Psoas muscle (tissue), 8 donors: ENCODE results near the gene ZBTB17. TPM values are rescaled to one million over a fixed set of nuclear protein-coding genes. Genes with fewer than 3 reads are reported as not detected.

Experiments
- ATAC-seq, 4 donors: fragments of 200-7000 bp; cut with Tn5 transposase; one replicate each; pipeline ENCODE4 v1.9.1; 2020; ENCODE audit warnings: moderate library complexity in 3 of 4, mild to moderate bottlenecking in 2 of 4
- DNase-seq, 2 donors: peaks; one replicate each; pipeline ENCODE4 v3.0.0-alpha.2; 2020
- H3K27ac ChIP-seq: fragments of 200-600 bp; one replicate; pipeline ENCODE4 v1.8.0; 2022
- H3K27me3 ChIP-seq, 3 donors: fragments of 200-600 bp in 1 of 3; one replicate each; pipeline versions ENCODE4 v1.6.1 to v1.8.0; 2013 to 2022; ENCODE audit warnings: low read length in 2 of 3, mild to moderate bottlenecking in 2 of 3, moderate library complexity in 1 of 3; ENCODE audit not compliant: insufficient read depth in 3 of 3
- H3K36me3 ChIP-seq, 2 donors: fragments of 200-600 bp in 1 of 2; one replicate each; pipeline versions ENCODE4 v1.6.1 to v1.8.0; 2013 to 2022; ENCODE audit warnings: low read depth in 1 of 2, mild to moderate bottlenecking in 1 of 2, moderate library complexity in 1 of 2; ENCODE audit not compliant: insufficient read depth in 1 of 2
- H3K4me1 ChIP-seq: fragments of 200-600 bp; one replicate; pipeline ENCODE4 v1.8.0; 2022
- H3K4me3 ChIP-seq: fragments of 200-600 bp; one replicate; pipeline ENCODE4 v1.8.0; 2022; ENCODE audit warnings: mild to moderate bottlenecking
- H3K9me3 ChIP-seq: fragments of 200-600 bp; one replicate; pipeline ENCODE4 v1.8.0; 2022
- CTCF ChIP-seq: fragments of 200-600 bp; IDR thresholded peaks from one replicate; pipeline ENCODE4 v1.8.0; 2022; ENCODE audit warnings: antibody characterized with exemption
- WGBS, 3 donors: extraction: QIAGEN DNeasy Blood & Tissue Kit; methylation state at CpG; one replicate each; pipeline versions ENCODE4 v1.1.6 to v1.1.7; 2013; 5-methylcytosine and 5-hydroxymethylcytosine counted together
- intact Hi-C, 2 donors: fragments of 100-400 bp; cut with DNase I; formaldehyde crosslinking; loops; one replicate each; pipeline versions ENCODE4 v1.11.0 to v1.14.2; 2022
- polyA plus RNA-seq, 3 donors: library from polyadenylated mRNA; stranded (reverse); fragments of 200-250 nt; gene quantifications; one replicate each; pipeline ENCODE4 v1.2.3, GENCODE V29; 2013
- total RNA-seq, 4 donors: library from RNA; stranded (reverse); fragmentation: NEBNext Ultra II Directional in 2 of 4; extraction: Animal tissue kit (Norgen Biotek cat#: 25700) in 2 of 4; gene quantifications; one replicate each; pipeline versions ENCODE4 v1.2.1 to v1.2.4, GENCODE V29; 2021 to 2023
- donor health status: healthy with polysubstance abuse.
- donor health status: DM: no; HTN: no; CAD: no; lungs with moderate emphysema.
- donor health status: Bipolar disorder and iron deficiency.
- donor health status: healthy.
- donor health status: DM: yes; HTN: yes; CAD: no.
- donor health status: DM: no; HTN: no; CAD: no.
- donor health status: DM: no; HTN: no; CAD: no.
- donor health status: DM: yes; HTN: yes; CAD: no.

The ZBTB17 gene
- total and polyA plus RNA-seq, 7 donors, result 23.5 to 44.3 (median 29.5) TPM

DNA sequence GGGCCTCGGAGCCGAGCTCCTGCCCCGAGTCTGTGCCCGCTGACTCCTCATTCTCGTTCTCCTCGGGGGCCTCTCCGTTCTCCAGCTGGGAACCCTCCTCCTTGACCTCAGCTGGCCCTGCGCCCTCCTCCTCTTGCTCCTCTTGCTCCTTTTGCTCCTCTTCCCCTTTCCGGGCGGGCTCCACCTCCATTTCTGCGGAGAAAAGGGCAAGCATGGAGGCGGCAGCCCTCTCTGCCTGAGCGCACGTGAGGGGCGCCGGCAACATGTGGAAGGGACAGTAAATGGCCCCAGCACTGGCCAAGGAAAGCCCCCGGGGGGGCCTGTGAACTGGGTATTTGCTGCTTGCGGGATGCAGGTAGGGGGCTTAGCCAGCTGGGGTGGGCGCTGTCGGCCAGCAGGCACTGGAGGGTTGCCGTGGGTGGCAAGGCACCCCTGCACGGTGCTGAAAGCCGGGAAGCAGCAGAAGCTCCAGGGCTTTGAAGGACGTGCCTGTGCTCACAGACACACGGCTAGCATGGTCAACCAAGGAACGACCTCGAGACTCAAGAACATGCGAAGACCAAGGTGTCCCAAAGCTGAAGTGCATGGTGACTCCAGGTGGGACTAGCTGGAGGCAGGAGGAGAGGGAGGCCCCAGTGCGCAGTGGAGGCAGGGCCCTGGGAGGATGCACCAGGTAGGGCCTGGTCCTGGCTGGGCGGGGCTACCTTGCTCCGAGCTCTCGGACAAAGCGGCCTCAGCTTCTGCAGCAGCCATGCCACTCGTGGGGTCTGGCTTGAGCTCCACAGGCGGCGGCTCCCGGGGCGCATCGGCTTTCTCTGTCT, 30.7 kb downstream of the ZBTB17 start:
- no peak for TF ChIP-seq CTCF
- Histone ChIP-seq H3K4me3 (no peak overlapping the region), H3K36me3 (peaks cover 7 to 78% of the 10 kb centered on the region in 2 donors), H3K27ac (no peak overlapping the region), H3K27me3 (no peaks in the 10 kb centered on the region), H3K4me1 (peaks cover 31% of the 10 kb centered on the region), H3K9me3 (no peaks in the 10 kb centered on the region)
- DNase-seq (no peak), ATAC-seq (no peak)
- intact Hi-C loops, result no loop called here
- 93 to 94% (median 93%) methylated on average over 38 to 39 of the region's 39 CpGs for WGBS, 3 donors

GRCh38 chr1:15944308-15945010, 31.4 kb downstream of the ZBTB17 start:
- Histone ChIP-seq H3K4me3 (no peak overlapping the region), H3K36me3 (peaks cover 7 to 85% of the 10 kb centered on the region in 2 donors), H3K4me1 (peaks cover 24% of the 10 kb centered on the region), H3K9me3 (no peaks in the 10 kb centered on the region), H3K27ac (no peak overlapping the region), H3K27me3 (no peaks in the 10 kb centered on the region)
- ATAC-seq, result no peak
- no peak for DNase-seq
- 94 to 95% (median 95%) methylated on average over 50 to 55 of the region's 55 CpGs for WGBS, 3 donors
- intact Hi-C loops, result no loop called here
- TF ChIP-seq CTCF, result no peak

GRCh38 chr1:15943992-15944307, 32.0 kb downstream of the ZBTB17 start:
- ATAC-seq (no peak), DNase-seq (no peak)
- Histone ChIP-seq H3K9me3 (no peaks in the 10 kb centered on the region), H3K27ac (no peak overlapping the region), H3K4me1 (peaks cover 19% of the 10 kb centered on the region), H3K36me3 (peaks cover 7 to 90% of the 10 kb centered on the region in 2 donors), H3K27me3 (no peaks in the 10 kb centered on the region), H3K4me3 (no peak overlapping the region)
- intact Hi-C loops, result no loop called here
- no peak for TF ChIP-seq CTCF
- WGBS, 3 donors, result 93 to 96% (median 95%) methylated on average over 21 to 22 of the region's 22 CpGs

DNA sequence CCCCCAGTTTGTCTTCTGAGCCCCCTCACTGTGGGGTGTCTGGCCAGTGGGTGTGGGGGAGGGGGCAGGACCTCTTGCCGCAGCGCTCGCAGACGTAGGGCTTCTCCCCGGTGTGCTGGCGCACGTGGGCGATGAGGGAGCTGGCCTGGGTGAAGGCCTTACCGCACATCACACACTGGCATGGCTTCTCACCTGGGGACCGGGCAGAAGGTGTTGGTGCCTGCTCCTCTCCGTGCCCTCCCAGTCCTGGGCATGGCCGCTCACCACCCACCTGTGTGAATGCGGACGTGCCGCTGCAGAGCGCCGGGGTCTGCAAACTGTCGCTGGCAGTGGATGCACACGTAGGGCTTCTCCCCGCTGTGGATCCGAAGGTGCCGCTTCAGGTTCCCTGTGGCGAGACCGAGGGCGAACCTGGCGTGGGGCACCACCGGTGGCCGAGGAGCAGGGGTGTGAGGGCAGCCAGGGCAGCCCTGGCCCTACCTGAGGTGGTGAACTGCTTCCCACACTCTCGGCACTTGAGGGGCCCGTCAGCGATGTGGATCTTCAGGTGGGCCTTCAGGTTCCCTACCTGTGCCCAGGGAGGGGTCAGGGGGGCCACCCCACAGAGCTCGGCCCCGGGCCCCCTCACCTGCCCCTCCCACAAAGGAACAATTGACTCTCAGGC, 32.4 kb downstream of the ZBTB17 start:
- intact Hi-C loops, result no loop called here
- Histone ChIP-seq H3K4me3 (no peak overlapping the region), H3K27me3 (no peaks in the 10 kb centered on the region), H3K27ac (no peak overlapping the region), H3K36me3 (peaks cover 7 to 95% of the 10 kb centered on the region in 2 donors), H3K4me1 (peaks cover 17% of the 10 kb centered on the region), H3K9me3 (no peaks in the 10 kb centered on the region)
- WGBS, 3 donors, result 96 to 98% (median 97%) methylated on average over 32 to 33 of the region's 33 CpGs
- DNase-seq (no peak), ATAC-seq (no peak)
- TF ChIP-seq CTCF, result no peak
